Fibroblast of villous mesenchyme (primary cell): Measurements from ENCODE around the gene ZNF516. TPM values are rescaled to one million over a fixed set of nuclear protein-coding genes. Genes with fewer than 3 reads are reported as not detected.
"Not testable (repeated sequence)": the region's sequence is repeated elsewhere in the genome, so short reads cannot be mapped to it uniquely, and the experiment has no call there.

Experiments used
- DNase-seq: peaks from one replicate; pipeline ENCODE4 v3.0.0-alpha.2; 2010; ENCODE audit warnings: low read depth
- H3K4me3 ChIP-seq: 2 replicates; pipeline ENCODE4 v1.5.1; 2011; ENCODE audit warnings: low read depth, mild to moderate bottlenecking, low read length
- total RNA-seq: library from RNA; depleted of rRNA; stranded (reverse); fragments of >200 nt; gene quantifications from 2 replicates; pipeline ENCODE4 v1.2.3, GENCODE V29; 2012
- TF ChIP-seq, protein P1 (sequence below): IDR thresholded peaks from 2 replicates; pipeline ENCODE4 v1.5.1; 2012; ENCODE audit warnings: low read depth, mild to moderate bottlenecking, low read length; ENCODE audit not compliant: insufficient read depth

The ZNF516 gene
- total RNA-seq, 1 donor, result 53.1 TPM

DNA sequence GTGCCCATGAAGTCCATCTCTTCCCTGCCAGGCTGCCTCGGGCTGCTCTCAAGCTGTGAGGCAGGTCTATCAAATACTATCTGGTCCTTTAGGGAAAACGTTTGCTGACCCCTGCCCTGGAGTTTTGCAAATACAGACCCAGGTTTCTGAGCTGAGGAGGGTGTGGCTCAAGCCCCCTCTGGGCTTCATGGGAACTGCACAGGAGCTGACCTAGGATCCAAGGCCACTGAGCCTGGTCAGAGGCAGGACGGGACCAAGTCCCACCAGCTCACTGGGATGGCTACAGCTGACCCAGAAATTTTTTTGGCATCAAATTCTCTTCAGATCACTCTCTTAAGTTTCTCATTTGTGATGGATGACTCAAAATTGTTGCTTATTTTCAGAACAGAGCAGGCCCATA, 14.1 kb downstream of the ZNF516 start:
- DNase-seq, result no peak
- no peak overlapping the region for H3K4me3 ChIP-seq

DNA sequence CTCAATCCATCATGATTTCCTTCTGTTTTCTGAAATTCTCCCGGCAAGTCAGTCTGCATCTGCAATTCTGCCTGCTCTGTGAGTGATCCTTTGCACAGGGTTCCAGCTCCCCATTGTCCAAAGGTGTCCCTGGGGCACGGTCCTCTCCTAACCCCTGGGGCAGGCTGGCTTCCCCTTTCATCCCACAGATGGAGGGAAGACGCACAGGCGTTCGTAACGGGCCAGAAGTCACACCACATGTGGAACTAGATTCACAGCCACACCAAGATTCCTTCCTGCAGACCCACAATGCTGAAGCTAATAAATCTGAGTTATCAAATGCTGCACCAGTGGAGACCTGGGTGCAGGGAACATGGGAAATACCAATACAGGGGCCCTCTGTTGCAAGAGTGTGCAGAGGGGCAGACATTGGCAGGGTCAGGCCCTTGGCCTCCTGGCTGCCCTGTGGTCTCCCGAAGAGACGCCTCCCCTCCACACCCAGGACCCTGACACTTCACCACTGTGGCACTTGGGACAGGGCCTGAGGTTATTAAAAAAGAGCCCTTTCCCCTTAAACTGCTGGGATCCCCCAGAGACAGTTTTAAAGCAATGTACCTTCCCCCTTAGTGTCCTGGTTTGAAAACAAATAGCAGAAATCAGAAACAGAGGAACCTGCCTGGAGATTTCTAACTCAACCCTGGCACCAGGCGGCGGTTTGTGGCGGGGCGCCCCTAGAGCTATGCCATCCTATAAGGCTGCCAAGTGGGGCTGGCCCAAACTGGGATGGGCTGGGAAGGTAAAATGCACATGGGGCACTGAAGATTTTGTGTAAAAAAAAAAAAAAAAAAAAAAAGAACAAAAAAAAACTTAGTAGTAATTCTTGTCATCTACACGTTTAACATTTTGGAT, 15.4 kb downstream of the ZNF516 start:
- TF ChIP-seq, protein P1, sequence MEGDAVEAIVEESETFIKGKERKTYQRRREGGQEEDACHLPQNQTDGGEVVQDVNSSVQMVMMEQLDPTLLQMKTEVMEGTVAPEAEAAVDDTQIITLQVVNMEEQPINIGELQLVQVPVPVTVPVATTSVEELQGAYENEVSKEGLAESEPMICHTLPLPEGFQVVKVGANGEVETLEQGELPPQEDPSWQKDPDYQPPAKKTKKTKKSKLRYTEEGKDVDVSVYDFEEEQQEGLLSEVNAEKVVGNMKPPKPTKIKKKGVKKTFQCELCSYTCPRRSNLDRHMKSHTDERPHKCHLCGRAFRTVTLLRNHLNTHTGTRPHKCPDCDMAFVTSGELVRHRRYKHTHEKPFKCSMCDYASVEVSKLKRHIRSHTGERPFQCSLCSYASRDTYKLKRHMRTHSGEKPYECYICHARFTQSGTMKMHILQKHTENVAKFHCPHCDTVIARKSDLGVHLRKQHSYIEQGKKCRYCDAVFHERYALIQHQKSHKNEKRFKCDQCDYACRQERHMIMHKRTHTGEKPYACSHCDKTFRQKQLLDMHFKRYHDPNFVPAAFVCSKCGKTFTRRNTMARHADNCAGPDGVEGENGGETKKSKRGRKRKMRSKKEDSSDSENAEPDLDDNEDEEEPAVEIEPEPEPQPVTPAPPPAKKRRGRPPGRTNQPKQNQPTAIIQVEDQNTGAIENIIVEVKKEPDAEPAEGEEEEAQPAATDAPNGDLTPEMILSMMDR, result no peak
- DNase-seq, result peak; percentile 40
- no peak overlapping the region for H3K4me3 ChIP-seq

More for the DNA sequence above, 14.1 kb downstream of the ZNF516 start:
- TF ChIP-seq, protein P1, result peak; percentile 32

DNA sequence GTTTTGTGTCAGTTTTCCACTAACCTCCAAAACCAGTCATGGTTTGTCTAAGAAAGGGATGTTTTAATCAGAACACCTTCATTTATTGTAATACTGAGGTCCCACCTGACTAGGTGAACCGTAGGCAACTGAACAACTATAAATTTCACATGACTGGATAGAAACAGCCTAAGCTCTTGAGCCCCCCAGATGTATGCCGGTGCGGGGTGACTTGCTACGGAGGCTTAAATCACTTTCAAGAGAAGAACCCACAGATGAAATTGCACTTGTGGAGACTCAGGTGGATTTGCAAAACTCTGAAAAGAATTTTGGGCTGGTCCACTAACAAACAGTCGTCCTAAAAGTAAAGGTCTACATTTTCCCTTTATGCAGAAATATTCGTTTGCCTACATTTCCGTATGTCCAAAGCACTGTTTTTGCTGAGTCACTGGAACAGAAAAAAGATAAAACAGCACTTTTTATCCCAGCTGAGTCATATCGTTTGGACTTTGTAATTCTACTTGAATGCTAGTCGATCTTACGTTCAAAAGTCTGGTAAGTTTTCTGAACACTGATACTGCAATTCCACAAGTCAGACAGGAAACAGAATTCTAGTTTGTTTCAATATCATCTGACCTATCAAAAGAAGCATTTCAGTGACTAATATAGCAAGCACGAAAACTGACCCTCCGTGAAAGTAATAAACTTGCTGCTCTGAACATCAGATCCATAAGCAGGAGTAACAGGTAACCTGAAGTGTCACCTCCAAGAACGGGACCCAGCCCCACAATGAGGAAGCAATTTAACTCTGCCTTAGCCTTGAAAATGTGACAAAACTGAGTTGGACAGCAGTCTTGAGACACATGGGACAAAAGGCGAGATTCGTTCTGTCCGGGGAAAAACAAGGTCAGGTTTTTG, 18.1 kb downstream of the ZNF516 start:
- peak; percentile 95 for DNase-seq
- TF ChIP-seq, protein P1, result no peak
- peak overlapping the region; percentile 48 for H3K4me3 ChIP-seq

DNA sequence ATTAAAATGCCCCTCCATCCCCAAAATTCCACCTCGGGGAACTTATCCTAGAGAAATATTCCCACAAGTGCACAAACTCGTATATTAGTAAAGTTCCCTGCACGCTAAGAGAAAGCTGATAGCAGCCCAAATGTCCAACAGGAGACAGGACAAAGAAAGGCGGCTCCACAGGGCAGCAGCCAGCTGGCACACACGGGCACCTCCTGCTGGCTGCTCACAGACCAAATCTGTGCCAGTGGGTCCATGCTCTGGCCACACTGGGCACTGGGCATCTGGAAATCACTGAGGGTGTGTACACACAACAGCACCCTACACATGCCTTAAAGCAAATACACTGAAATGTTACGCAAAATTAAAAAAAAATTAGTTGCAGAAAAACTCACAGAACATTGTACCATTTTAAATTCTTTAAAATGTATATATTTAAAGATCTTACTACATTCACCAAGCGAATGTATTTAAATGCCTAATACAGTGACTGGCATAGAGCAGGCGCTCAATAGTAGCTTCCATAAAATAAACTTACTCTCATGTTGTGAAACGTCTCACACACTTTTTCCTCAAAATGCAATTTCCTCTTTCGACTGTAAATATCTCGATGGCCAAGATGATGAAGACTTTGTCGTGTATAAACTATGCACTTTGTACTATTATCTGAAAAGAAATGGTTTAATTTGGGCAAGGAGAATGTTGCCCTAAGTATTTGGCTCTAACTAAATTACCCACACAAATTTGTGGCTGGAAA, 19.4 kb downstream of the ZNF516 start:
- H3K4me3 ChIP-seq, result no peak overlapping the region
- TF ChIP-seq, protein P1, result peak; percentile 32
- no peak for DNase-seq

DNA sequence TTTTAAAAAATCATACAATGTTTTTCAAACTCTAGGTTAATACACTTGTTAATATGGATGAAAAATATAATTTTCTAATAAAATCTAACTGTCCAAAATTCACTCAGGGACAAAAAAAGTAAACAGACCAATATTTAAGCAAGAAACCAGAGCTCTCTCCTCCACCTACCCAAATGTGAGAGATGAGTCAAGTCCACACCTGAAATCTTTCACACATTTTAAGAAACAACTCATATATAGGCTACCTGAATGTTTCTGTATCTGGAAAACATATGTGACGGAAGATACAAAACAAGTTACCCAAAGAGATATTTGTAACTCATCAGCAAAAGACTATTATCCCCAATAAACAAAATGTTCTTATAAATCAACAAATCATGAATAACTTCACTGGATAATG, 20.2 kb downstream of the ZNF516 start:
- no peak overlapping the region for H3K4me3 ChIP-seq
- peak; percentile 38 for DNase-seq
- TF ChIP-seq, protein P1, result no peak

DNA sequence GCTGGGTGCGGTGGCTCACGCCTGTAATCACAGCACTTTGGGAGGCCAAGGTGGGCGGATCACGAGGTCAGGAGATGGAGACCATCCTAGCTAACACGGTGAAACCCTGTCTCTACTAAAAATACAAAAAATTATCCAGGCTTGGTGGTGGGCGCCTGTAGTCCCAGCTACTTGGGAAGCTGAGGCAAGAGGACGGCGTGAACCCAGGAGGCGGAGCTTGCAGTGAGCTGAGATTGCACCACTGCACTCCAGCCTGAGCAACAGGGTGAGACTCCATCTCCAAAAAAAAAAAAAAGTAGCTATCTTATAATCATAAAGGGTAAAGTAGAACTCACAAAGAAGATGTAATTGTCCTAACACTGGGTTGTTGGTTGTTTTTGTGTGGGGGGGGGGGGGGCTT, 21.5 kb downstream of the ZNF516 start:
- not testable (repeated sequence) for H3K4me3 ChIP-seq, DNase-seq
